Stimulated activated CD4-positive, alpha-beta T cell treated with anti-CD3 and anti-CD28 coated beads, Interleukin-2, amount 100 ng/mL, for 48 hours (primary cell): Measurements from ENCODE around the gene NRTN.

Experiments
- DNase-seq, 2 donors: peaks; one replicate each; pipeline ENCODE4 v3.0.0-alpha.2; 2020

Gene NRTN

DNA sequence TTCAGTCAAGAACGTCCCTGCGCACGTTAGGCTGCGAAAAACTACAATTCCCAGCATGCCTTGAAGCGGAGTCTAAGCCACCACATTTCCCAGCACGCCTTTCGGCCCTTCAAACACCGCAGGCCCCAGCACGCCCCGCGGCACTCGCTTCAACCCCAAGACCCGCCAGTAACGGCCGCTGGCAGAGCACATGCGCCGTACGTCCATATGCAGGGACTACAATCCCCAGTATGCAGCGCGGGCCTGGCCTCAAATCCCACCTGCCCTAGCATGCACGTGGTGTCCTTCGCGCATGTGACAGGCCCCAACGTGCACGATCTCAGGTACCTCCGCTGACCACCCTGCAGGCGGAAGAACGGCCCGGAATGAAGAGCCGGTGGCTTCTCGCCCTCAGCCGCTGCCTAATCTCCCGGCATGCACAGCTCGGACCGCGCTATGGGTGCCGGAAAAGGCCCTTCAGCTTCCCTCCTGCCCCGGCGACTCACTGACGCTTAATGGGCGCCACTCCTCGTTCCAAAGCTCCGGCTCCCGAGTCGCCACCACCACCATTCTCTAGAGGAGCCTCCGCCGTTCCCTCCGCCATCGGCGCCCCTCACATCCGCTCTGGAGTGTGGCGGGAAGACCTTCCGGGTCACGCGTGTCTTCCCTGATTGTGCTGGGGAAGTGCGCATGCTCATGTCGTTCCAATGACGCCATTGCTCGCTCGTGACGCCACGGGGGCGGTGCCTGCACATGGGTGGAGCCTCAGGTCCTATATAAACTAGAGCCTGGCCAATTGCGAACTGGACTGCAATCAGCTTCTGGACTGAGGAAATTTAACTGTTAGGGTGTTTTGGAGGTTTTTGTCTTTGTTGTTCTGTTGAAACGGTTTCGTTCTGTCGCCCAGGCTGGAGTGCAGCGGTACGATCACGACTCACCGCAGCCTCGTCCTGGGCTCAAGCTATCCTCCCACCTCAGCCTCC is 14.0 kb upstream of the NRTN start, which contains the start of gene DUS3L:
TSS of gene DUS3L (minus strand) at position 605 of the 962 bp plus-strand sequence. CDS start at position 583, 22 bp downstream.
- peak; percentile 93 to 97 for DNase-seq

DNA sequence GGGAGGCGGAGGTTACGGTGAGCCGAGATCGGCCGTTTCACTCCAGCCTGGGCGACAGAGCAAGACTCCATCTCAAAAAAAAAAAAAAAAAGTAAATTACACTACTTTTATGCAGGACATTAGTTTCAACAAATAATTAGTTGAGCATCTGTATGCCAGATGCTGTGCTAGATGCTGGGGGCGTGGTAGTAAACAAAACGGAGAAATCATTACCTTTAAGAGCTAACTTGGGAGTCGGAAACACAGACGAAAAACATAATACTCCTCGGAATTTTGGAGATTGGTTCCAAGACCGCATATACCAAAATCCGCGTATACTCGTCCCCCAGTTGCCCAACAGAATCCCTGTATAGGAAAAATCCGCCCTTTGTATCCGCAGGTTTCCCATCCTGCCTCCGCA is 12.6 kb upstream of the NRTN start:
- DNase-seq: no peak

DNA sequence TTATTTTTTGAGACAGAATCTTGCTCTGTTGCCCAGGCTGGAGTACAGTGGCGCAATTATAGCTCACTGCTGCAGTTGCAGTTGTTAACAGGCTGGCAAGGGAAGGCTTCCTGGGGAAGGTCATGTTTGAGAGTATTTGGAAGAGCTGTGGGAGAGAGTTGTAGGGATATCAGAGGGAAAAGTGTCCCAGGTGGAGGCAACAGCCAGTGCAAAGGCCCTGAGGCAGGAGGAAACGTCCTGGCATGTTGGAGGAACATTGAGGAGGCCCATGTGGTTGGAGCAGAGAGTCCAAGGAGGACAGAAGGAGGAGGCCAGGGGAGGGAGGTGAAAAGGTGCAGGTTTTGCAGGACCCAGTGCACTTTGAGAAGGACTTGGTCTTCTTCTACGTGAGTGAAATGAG is 11.7 kb upstream of the NRTN start:
- no peak for DNase-seq

DNA sequence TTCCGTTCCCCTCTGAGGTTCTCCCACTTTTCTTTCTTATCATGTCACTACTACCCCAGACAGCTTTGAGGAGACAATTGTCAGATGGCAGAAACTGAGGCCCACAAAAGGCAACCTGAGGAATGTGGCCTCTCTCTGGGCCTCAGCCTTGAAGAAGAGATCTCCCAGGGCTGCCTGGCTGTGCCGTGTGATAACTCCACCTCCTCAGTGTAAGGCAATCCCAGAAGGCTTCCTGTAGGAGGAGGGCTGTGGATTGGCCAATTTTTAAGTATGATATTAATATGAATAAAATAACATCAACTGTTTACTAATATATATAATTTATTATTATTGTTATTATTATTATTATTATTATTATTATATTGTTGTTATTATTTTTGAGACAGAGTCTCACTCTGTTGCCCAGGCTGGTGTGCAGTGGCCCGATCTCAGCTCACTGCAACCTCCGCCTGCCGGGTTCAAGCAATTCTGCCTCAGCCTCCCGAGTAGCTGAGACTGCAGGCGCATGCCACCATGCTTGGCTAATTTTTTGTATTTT is 9.4 kb upstream of the NRTN start:
- DNase-seq: no peak

DNA sequence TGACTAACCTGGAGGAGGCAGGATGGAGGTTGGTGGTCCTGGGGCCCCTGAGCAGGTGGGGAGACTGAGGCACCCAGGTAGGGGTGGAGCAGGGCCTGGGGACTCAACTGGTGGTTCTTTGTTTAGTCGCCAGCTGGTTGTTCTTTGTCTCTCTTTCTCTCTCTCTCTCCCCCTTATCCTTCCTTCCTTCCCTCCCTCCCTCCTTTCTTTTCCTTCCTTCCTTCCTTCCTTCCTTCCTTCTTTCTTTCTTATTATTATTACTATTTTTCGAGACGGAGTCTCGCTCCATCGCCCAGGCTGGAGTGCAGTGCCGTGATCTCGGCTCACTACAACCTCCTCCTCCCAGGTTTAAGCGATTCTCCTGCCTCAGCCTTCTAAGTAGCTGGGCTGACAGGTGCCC is 6.6 kb upstream of the NRTN start:
- no peak for DNase-seq

DNA sequence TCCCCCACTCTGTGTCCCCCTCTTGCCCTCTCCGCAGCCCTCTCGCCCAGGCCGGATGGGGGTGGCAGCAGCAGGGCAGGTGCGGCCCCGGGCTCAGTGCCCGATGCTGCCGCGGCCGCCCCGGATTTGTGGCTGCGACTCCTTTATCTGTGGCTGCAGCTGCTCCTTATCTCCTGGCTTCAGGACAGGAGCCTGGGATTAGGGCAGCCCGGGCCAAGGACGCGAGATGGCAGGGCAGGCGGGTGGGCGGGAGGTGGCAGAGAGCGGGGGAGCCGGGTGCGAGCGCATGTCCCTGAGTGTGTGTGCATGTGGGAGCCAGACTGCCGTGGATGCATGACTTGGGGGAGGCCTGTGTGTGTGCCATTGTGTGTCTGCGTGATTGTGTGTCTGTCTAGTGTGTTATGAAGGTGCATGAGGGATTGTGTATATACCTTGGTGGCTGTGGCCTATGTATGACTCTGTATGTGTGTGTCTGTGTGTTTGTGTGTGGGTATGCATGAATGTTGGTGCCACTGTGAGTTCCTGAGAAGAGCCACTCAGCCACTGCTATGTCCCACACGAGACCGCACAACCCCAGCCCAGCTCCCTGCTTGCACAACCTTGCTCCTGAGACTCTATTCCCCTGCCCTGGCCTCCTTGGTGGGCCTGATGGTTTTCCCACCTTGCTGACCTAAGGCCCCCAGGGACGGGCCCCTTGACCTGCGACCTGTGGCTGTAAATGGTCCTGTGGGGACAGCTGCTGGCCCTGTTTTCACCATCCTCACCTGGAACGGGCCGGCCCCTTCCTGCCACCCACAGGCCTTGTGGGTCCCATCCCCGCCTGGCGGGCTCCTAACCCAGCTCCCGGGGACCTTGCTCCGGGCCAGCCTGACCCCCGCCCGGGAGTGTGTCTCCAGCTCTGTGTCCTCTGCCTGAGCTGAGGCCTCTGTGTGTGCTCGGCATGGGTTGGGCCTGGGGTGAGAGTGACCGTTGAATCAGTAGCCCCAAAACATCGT is 5.3 kb upstream of the NRTN start:
- no peak for DNase-seq

DNA sequence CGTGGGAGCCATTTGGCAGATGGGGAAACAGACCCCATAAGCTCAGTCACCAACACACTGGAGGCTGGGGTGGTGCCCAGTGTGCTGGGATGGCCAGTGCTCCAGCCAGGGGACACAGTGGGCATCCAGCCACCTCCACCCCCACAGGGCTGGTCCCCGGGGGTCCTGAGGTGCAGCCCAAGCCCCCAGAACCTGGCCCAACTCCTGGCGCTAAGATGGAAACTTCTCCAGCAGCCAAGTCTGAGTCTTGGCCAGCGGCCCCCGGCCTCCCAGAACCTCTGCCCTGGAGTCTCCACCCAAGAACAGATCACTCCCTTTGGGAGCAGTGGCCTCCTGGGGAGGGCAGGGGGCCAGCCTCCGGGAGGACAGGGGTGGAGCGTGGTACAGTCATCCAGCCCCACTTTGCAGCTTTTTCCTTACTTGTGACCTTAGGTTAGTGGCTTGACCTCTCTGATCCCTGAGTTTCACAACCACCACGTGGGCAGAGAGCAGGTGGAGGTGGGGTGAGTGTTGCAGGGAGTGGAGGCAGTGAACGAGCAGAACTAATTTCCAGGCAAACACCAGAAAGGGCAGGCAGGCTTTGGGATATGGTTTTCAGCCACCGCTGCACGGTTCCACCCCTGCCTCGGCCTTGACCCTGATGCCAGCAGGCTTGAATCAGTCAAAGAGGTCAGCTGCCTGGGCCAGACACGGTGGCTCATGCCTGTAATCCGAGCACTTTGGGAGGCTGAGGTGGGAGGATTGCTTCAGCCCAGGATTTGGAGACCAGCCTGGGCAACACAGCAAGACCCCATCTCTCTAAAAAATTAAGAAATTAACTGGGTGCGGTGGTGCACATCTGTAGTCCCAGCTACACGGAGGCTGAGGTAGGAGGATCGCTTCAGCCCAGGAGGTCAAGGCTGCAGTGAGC is 4.3 kb upstream of the NRTN start:
- DNase-seq: no peak

DNA sequence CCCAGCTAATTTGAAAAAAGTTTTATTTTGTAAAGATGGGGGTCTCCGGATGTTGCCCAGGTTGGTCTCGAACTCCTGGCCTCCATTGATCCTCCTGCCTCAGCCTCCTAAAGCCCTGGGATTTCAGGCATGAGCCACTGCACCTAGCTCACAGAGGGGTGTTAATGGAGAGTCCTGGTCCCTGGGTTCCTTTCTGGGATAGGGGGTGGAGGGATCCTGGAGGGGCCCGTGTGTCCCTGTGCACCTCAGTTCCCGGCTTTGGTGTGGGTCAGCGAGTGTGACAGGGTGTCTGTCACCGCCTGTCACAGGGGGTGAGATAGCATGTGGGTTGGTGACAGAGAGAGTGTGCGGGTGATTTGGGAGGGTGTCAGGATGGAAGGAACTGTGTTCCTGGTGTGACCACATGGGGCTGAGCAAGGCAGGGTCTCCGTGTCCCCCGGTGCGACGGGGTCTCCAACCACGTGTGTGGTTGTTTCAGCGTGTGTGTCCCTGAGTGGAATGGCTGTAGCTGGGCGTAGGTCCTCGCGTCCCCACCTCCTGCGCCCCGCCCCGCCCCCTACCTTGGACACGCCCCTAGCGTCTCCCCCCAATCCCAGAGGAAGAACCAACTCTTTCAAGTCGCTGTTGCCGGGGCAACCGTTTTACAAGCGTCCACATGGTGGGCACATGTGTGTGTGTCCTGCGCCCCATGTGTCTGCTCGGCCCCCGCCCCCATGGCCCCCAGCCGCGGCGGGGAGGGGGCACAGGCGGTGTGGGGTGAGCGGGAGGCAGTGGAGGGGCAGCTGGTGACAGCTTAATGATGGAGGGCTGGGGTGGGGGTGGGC is 2.9 kb upstream of the NRTN start:
- no peak for DNase-seq

DNA sequence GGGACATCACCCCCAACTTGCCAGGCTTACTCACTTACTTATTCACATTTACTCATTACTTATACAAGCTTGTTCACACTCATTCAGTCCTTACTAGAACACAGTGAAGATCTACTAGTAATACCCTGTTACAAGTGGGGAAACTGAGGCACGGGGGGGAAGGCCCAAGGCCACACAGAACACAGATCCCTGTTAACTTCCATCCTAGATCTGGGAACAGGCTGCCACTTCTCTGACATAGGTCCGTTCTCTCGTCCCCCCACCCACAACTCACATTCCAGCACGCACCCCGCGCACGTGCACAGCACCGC is 1.5 kb upstream of the NRTN start:
- DNase-seq: no peak

DNA sequence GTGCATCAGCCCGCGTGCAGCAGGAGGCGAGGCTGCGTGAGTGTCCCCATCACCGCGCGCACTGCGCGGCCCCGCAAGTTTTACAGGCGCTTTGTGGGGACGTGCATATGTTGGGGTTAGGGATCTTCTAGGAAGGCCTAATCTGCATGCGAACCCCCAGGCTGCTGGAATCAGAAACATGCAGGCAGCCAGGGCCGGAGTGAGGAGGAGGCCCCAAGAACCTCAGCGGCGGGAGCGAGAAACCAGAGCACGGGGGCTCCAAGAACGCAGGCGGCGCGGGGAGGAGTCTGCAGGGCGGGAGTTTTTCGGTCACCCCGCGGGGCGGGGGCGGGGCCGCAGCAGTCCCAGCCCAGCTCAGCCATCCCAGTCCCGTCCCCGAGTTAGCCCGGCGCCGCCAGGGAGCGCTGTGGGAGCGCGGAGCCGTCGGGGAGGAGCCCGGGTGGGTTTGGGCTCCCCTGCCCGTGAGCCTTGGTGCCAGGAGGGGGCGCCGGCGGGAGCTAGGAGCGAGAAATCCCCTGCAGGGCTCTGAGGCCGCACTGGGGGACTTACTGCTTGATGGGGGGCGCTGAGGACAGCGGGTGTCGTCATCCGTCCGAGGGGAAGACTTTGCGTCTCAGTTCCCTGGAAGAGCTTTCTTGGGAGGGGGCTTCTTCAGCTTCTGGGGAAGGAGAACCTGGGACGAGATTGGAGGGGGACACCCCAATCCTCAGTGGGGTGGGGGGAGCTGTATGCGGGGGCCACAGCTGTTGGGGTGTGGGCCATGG is 933 bp upstream of the NRTN start:
- peak; percentile 95 to 98 for DNase-seq

DNA sequence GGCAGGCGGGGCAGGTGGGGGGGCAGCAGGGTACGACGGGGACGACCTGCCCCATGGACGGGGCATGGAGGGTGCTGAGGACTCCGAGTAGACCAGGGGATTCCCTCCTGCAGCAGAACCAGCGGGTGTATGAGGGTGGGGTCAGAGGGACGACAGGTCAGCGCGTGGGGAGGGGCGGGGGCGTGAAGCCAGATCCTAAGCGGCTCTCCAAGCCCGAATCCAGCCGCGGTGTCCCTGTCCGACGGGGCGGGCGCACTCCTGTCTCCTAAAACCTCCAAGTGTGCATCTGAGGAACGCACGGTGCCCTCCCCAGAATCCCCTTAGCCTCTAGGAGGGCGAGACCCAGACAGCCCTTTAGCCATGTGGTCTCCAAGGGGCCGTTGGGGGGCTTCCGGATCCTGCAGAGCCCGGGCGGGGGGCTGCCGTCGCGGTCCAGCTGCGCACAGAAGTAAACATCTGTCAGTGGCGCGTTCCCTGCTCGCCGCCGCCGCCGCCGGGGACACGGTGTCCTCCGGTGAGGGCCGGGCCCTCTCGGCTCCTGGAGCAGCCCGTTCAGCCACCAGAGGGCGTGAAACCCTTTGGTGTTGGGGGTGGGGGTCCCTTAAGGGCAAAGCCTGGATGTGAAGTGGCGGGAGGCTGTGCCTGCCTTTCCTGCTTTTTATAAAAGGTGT is 730 bp downstream of the NRTN start:
- DNase-seq: peak; percentile 56 to 65

DNA sequence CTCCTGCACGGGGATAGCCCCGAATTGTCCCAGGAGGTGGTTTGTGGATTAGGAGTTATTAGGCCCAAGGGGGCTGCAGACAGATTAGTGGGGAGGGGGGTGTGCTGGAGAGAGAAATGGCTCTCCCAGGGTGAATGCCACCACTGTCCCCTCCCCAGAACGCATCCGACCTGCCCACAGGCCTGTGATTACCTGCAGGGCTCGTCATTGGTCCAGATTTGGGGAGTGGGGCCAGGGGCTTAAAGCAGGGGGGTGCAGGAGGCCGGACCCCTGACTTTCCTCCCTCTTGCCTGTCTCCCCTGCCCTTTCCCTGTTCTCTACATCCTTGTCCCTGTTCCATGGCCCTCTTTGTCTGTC is 1.2 kb downstream of the NRTN start:
- no peak for DNase-seq

DNA sequence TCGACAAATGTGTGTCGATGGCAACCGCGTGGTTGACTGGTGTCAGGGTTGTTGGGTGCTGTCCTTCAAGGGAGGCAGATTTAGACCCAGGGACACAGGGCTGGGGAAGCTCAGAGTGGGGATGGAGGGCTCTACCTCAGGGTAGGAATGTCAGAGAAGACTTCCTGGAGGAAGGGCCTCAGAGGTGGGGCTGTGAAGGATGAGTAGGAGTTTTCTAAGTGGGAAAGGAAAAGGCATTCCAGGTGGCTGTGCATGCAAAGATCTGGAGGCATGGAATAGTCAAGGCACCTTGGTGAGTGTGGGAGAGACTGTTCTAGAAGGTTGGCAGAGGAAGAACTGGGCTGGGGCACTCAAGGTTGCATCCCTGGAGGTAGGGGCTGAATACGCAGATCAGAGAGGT is 2.0 kb downstream of the NRTN start:
- no peak for DNase-seq

DNA sequence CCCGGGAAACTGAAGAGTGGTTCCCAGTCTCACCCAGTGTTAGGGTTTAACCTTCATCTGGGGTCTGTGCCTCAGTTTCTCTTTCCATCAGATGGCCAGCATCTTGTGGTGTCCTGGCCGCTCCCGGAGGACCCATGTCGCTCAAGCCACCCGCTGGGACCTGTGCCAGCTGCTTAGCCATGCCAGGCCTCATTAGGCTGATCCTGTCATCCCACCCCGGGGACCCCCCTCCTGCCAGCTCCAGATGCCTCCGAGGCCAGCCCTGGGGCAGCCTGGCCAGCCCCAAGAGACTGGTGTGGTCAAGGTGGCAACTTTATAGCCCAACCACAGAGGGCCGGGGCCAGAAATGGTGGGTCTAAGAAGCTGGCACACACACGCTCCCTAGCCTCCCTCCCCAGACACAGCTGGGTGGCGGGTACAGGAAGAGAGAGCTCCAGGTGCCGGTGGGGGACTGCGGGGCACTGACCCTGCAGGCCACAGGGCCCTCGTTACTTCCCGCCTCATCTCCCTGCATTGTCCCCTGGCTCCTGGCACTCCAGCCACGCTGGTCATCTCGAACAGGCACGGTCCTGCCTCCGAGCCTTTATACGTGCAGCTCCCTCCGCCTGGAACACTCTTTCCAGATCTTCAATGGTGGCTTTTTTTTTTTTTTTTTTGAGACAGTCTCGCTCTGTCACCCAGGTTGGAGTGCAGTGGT is 3.4 kb downstream of the NRTN start:
- no peak for DNase-seq

DNA sequence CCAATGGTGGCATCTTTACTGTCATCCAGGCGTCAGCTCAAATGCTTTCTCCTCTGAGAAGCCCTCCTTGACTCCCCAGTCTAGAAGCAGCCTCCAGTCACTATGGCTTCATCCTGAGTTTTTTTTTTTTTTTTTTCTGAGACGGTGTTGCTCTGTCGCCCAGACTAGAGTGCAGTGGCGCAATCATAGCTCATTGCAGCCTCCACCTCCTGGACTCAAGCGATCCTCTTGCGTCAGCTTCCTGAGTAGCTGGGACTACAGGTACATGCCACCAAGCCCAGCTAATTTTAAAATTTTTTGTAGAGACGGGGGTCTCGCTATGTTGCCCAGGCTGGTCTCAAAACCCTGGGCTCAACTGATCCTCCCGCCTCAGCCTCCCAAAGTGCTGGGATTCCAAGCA is 4.2 kb downstream of the NRTN start:
- DNase-seq: no peak

DNA sequence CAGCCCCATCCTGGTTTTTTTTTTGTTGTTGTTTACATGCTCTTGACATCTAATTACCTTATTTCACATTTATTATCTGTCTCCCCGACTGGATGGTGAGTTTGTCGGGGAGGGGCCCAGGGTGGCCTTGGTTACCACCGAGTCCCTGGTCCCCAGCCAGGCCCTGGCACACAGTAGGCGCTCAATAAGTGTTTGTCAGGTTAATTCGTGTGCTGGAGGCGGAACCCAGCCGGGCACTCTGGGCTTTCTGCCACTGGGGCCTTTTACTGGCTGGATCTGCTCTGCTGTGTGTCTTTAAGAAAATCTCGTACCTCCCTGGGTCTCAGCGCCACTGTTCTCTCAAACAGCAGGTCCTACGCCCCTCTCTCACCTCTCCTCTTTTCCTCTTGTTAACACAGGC is 4.6 kb downstream of the NRTN start:
- no peak for DNase-seq

DNA sequence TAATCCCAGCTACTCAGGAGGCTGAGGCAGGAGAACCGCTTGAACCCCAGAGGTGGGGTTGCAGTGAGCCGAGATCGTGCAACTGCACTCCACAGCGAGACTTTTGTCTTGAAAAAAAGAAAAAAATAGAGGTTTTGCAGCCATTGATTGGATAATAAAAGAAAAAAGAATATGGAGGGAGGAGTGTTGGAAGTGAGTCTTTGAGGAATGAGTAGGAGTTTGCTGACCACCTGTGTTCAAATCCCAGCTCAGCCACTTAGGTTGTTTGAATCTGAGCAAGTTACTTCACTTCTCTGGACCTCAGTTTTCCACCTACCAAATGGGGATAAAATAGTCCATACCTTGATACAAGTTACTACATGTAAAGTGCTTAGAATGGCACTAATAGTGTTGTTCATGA is 6.2 kb downstream of the NRTN start:
- DNase-seq: no peak

DNA sequence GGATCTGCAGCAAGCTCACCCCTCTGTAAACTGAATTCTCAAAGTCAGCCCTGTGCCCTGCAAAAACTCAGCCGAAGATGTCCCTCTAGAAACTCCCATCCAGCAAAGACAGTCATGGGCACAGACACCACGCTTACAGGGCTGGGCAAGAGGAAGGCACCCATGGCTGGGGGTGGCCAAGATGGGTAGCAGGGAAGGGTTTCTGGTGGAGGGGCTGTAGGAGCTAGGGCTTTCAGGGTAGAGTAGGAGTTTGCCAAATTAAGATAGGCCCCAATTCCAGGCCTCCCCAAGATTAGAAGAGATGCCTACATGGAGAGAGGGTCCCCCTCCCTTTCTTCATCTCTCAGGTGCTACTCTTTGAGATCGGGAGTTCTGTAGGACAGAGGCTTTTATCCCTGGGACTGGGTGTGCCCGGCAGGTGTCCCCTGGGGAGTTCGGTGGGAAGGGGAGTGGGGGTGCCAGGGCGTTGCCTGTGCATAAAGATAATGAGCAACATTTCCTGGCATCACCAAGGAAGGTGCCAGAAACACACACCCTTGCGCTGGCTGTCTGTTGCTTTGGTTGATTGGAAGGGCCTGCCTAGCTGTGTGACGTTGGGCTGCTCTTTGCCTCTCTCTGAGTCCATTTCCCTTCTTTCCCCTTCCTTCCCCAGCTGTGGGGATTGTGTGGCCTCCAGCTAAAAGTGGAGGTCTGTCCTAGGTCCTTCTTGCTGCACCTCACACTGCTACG is 9.4 kb downstream of the NRTN start:
- DNase-seq: no peak

DNA sequence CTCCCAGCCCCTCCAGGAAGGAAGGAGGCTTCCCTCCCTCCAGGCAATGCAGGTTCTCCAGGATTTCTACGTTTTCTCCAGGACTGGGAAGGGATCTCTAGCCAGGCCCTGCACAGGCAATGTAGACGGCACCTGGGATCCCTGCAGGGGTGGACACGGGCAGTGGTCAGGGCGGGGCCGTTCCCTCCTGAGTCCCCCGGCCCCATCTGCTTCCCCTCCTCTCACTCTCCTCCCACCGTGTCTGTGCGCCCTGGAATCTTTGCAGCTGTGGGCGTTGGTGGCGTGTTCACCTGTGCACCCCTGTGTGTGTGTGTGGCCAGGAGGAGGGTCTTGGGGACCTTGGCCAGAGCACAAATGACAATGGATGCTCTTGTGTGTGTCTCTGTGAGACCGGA is 10.0 kb downstream of the NRTN start:
- no peak for DNase-seq
